Ovary (tissue), 9 donors: Measurements from ENCODE around the gene GLI1. TPM values are rescaled to one million over a fixed set of nuclear protein-coding genes. Genes with fewer than 3 reads are reported as not detected.

Experiments
- DNase-seq, 5 donors: peaks; one replicate each; pipeline ENCODE4 v3.0.0-alpha.2; 2019 to 2020
- H3K27ac ChIP-seq, 2 donors: fragments of 200-600 bp; one replicate each; pipeline versions ENCODE4 v1.5.1 to v1.8.0; 2019 to 2022
- H3K27me3 ChIP-seq: fragments of 200-600 bp; one replicate; pipeline ENCODE4 v1.8.0; 2022
- H3K36me3 ChIP-seq: fragments of 200-600 bp; sonication (generic); one replicate; pipeline ENCODE4 v1.5.1; 2019
- H3K4me1 ChIP-seq: one replicate; pipeline ENCODE4 v1.8.1; 2013; ENCODE audit warnings: mild to moderate bottlenecking, moderate library complexity; ENCODE audit not compliant: insufficient read depth
- H3K4me3 ChIP-seq: fragments of 200-600 bp; sonication (generic); one replicate; pipeline ENCODE4 v1.5.1; 2017
- H3K9me3 ChIP-seq, 2 donors: fragments of 200-600 bp in 1 of 2; sonication (generic) in 1 of 2; one replicate each; pipeline versions ENCODE4 v1.5.1 to v1.8.1; 2013 to 2019; ENCODE audit warnings: mild to moderate bottlenecking in 1 of 2, moderate library complexity in 1 of 2
- EP300 ChIP-seq: sonication (generic); formaldehyde crosslinking; IDR thresholded peaks from one replicate; pipeline ENCODE4 v1.6.1; 2017; ENCODE audit warnings: antibody characterized with exemption
- POLR2A ChIP-seq: fragments of 450-650 bp; IDR thresholded peaks from one replicate; pipeline ENCODE4 v1.6.1; 2017; ENCODE audit warnings: antibody characterized with exemption, mild to moderate bottlenecking, moderate library complexity
- WGBS, 3 donors: extraction: QIAGEN DNeasy Blood & Tissue Kit in 1 of 3; methylation state at CpG; one replicate each; pipeline versions ENCODE4 v1.1.5 to v1.1.7; 2013 to 2017; 5-methylcytosine and 5-hydroxymethylcytosine counted together
- intact Hi-C, 4 donors: fragments of 100-400 bp; cut with DNase I; formaldehyde crosslinking; loops; one replicate each; pipeline versions ENCODE4 v1.11.0 to v1.15.1; 2022 to 2023
- polyA plus RNA-seq, 2 donors: library from polyadenylated mRNA; stranded (reverse); fragments of 200-250 nt in 1 of 2; fragments of 350-450 nt in 1 of 2; fragmentation: Illumina TruSeq in 1 of 2; extraction: RNeasy Lipid Tissue Mini Kit (QIAGEN cat#74804) in 1 of 2; gene quantifications; one replicate each; pipeline ENCODE4 v1.2.3, GENCODE V29; 2013 to 2014
- total RNA-seq, 7 donors: library from RNA; depleted of rRNA in 2 of 7; stranded (reverse); fragments of >200 nt in 2 of 7; fragmentation: NEBNext Ultra II Directional in 3 of 7; extraction: Animal tissue kit (Norgen Biotek cat#: 25700) in 3 of 7; gene quantifications; one replicate each; pipeline versions ENCODE4 v1.1.0 to v1.2.4, GENCODE V29; 2016 to 2023
- TF ChIP-seq, protein P1 (sequence below), 3 donors: fragments of 450-650 bp in 2 of 3; fragments of 200-600 bp in 1 of 3; IDR thresholded peaks; one replicate each; pipeline versions ENCODE4 v1.5.1 to v1.8.0; 2016 to 2022; ENCODE audit warnings: antibody characterized with exemption in 3 of 3, mild to moderate bottlenecking in 1 of 3
- donor health status: DM: no; HTN: no; CAD: no; lungs with moderate emphysema.
- donor health status: DM: no; HTN: no; CAD: no.
- donor health status: Bipolar disorder and iron deficiency.
- donor health status: DM: yes; HTN: yes; CAD: no.
- donor health status: DM: no; HTN: no; CAD: no.
- donor health status: DM: yes; HTN: yes; CAD: no.

GLI1 gene
- total and polyA plus RNA-seq, 9 donors: 0.48 to 4.1 (median 1.5) TPM; not detected in 1

DNA sequence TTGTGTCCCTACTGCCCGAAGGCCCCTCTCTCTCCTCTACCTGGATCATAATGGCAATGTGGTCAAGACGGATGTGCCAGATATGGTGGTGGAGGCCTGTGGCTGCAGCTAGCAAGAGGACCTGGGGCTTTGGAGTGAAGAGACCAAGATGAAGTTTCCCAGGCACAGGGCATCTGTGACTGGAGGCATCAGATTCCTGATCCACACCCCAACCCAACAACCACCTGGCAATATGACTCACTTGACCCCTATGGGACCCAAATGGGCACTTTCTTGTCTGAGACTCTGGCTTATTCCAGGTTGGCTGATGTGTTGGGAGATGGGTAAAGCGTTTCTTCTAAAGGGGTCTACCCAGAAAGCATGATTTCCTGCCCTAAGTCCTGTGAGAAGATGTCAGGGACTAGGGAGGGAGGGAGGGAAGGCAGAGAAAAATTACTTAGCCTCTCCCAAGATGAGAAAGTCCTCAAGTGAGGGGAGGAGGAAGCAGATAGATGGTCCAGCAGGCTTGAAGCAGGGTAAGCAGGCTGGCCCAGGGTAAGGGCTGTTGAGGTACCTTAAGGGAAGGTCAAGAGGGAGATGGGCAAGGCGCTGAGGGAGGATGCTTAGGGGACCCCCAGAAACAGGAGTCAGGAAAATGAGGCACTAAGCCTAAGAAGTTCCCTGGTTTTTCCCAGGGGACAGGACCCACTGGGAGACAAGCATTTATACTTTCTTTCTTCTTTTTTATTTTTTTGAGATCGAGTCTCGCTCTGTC is 2.7 kb upstream of the GLI1 start:
- intact Hi-C loops: loop anchor here in 3 of 4 donors (5.0 to 10.0 kb wide), 4 partner anchors 145 to 170 kb away; no protein-coding TSS in a partner anchor
- Histone ChIP-seq H3K36me3 (no peaks in the 10 kb centered on the region), H3K4me3 (no peak overlapping the region), H3K9me3 (no peaks in the 10 kb centered on the region), H3K27me3 (no peaks in the 10 kb centered on the region), H3K27ac (no peak overlapping the region), H3K4me1 (peaks cover 7% of the 10 kb centered on the region)
- TF ChIP-seq, protein P1, sequence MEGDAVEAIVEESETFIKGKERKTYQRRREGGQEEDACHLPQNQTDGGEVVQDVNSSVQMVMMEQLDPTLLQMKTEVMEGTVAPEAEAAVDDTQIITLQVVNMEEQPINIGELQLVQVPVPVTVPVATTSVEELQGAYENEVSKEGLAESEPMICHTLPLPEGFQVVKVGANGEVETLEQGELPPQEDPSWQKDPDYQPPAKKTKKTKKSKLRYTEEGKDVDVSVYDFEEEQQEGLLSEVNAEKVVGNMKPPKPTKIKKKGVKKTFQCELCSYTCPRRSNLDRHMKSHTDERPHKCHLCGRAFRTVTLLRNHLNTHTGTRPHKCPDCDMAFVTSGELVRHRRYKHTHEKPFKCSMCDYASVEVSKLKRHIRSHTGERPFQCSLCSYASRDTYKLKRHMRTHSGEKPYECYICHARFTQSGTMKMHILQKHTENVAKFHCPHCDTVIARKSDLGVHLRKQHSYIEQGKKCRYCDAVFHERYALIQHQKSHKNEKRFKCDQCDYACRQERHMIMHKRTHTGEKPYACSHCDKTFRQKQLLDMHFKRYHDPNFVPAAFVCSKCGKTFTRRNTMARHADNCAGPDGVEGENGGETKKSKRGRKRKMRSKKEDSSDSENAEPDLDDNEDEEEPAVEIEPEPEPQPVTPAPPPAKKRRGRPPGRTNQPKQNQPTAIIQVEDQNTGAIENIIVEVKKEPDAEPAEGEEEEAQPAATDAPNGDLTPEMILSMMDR (IDR thresholded peaks at IDR 0.05): no peak
- no peak for TF ChIP-seq EP300
- no peak for TF ChIP-seq POLR2A
- no peak for DNase-seq
- WGBS, 3 donors: 92 to 94% (median 93%) methylated on average over 6 of the region's 6 CpGs

DNA sequence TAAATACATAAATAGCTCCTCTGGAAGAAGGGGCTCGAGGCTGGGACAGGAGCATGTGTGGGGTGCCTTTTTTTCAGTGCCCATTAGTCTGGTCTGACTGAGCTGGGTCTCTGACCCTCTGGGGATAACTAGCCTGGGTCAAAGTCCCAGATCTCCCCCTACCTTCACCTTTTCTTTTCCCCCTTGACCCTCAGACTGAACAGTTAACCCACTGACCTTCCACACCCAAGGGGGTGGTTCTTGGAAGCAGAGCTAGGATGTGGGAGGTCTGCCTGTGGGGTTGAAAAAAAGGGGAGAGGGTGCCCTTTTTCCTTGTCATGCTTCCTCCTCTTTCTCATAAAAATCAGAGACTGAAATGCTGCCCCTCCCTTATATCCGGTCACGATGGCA is 925 bp upstream of the GLI1 start:
- TF ChIP-seq EP300 (no peak), POLR2A (no peak)
- TF ChIP-seq, protein P1 (IDR thresholded peaks at IDR 0.05): no peak
- no peaks in the 10 kb centered on the region for H3K36me3 ChIP-seq
- H3K27me3 ChIP-seq: no peaks in the 10 kb centered on the region
- peak overlapping the region; percentile 64 for H3K4me3 ChIP-seq
- intact Hi-C loops: loop anchor here in 3 of 4 donors (5.0 to 10.0 kb wide), 4 partner anchors 146 to 169 kb away; no protein-coding TSS in a partner anchor
- no peak for DNase-seq
- peaks cover 7% of the 10 kb centered on the region for H3K4me1 ChIP-seq
- no peaks in the 10 kb centered on the region for H3K9me3 ChIP-seq
- no peak overlapping the region for H3K27ac ChIP-seq
- 28 to 35% (median 35%) methylated on average over 3 of the region's 3 CpGs for WGBS, 3 donors

DNA sequence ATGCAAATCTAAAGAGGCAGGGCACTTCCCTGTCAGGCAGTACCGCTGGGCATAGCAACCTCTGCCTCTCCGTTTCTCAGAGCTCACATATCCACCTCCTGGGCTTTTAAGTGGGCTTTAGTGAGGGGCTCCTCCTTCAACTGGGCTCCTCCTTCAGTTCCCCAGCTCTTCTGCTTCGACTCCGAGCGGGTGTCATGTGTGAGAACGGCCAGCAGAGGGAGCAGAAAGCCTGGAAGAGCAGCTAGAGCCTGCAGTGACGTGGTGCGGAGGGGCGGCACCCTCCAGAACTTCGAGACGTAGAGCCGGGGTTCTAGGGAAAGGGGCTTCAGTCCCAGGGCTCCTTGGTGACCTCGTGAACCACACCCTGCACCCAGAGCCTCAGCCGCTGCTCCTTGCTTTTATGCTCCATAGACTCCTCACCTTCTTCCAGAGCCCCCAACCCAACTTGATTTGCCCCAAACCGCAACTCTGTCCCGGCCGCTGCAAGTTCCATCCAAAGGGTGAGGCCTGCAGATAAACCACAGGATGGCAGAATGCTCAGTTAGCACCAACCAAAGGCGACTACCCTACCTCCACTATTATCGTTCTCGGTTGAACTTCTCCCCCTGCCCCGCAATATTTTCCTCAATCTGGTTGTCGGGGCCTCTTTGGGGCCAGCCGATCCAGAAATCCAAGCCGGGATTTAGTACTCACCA is 383 bp upstream of the GLI1 start:
- H3K4me1 ChIP-seq: peaks cover 7% of the 10 kb centered on the region
- WGBS, 3 donors: 0% methylated on average over 24 of the region's 24 CpGs
- H3K27me3 ChIP-seq: no peaks in the 10 kb centered on the region
- H3K4me3 ChIP-seq: peak overlapping the region; percentile 64
- intact Hi-C loops: loop anchor here in 3 of 4 donors (5.0 to 10.0 kb wide), 4 partner anchors 147 to 168 kb away; no protein-coding TSS in a partner anchor
- H3K36me3 ChIP-seq: no peaks in the 10 kb centered on the region
- peak; percentile 87 to 95 (median 93) for DNase-seq
- no peak for TF ChIP-seq EP300
- peak; percentile 58 for TF ChIP-seq POLR2A
- TF ChIP-seq, protein P1 (IDR thresholded peaks at IDR 0.05): peak; percentile 87 to 95 (median 91)
- peak overlapping the region; percentile 23 to 47 for H3K27ac ChIP-seq
- no peaks in the 10 kb centered on the region for H3K9me3 ChIP-seq

DNA sequence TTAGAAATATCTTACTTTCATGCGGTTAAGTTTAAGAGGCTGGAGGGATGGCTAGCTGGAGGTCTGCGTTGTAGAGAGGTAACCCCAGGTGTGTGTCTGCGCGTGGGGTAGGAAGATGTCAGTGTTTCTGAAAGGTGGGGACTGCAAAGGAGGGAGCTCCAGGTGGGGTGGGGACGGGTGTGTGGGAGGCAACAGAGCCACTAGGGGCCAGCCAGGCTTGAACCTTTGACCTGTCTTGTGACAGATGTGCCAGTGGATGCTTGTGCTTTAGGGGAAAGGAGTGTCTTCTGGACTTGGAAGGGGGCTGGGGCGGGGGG is 841 bp downstream of the GLI1 start:
- H3K9me3 ChIP-seq: no peaks in the 10 kb centered on the region
- no peaks in the 10 kb centered on the region for H3K27me3 ChIP-seq
- H3K27ac ChIP-seq: no peak overlapping the region
- TF ChIP-seq, protein P1 (IDR thresholded peaks at IDR 0.05): no peak
- TF ChIP-seq EP300: no peak
- no peak for TF ChIP-seq POLR2A
- no peaks in the 10 kb centered on the region for H3K36me3 ChIP-seq
- 1% methylated on average over 6 of the region's 6 CpGs for WGBS, 3 donors
- intact Hi-C loops: no loop called here
- H3K4me1 ChIP-seq: peaks cover 7% of the 10 kb centered on the region
- peak overlapping the region; percentile 64 for H3K4me3 ChIP-seq
- no peak for DNase-seq
